Muscle layer of colon (tissue), 2 donors: Measurements from ENCODE around the gene IRGC.

Experiments used
- H3K27ac ChIP-seq: one replicate; pipeline ENCODE4 v1.7.0; 2013; ENCODE audit warnings: low read depth, mild to moderate bottlenecking, low read length, moderate library complexity
- H3K27me3 ChIP-seq, 2 donors: one replicate each; pipeline ENCODE4 v1.7.0; 2013; ENCODE audit warnings: low read length in 2 of 2, mild to moderate bottlenecking in 2 of 2; ENCODE audit not compliant: insufficient read depth in 2 of 2, control insufficient read depth in 1 of 2
- H3K36me3 ChIP-seq: one replicate; pipeline ENCODE4 v1.7.0; 2013; ENCODE audit warnings: mild to moderate bottlenecking, low read length; ENCODE audit not compliant: insufficient read depth
- H3K4me1 ChIP-seq: one replicate; pipeline ENCODE4 v1.7.0; 2013; ENCODE audit warnings: mild to moderate bottlenecking, low read length; ENCODE audit not compliant: insufficient read depth
- H3K4me3 ChIP-seq, 2 donors: one replicate each; pipeline ENCODE4 v1.7.0; 2013; ENCODE audit warnings: low read length in 2 of 2, low read depth in 1 of 2, mild to moderate bottlenecking in 1 of 2, moderate library complexity in 1 of 2
- H3K9ac ChIP-seq: one replicate; pipeline ENCODE4 v1.7.0; 2013; ENCODE audit warnings: low read length
- H3K9me3 ChIP-seq: one replicate; pipeline ENCODE4 v1.7.0; 2013; ENCODE audit warnings: mild to moderate bottlenecking, low read length
- donor health status: abdominal sarcoma.
- donor health status: Adenocarcinoma of cecum.

Gene IRGC

DNA sequence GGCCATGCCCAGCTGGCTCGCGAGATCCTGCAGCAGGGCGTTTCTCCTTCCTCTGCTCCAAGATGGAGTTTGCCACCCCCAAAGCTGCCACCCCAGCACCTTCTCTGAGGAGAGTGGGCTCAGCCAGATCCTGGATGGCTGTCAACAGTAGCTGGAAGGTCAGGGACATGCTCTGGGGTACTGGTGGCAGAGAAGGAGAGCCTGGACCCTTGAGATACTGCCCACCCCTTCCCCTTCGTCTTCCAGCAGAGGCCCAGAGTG is 11.6 kb downstream of the IRGC start:
- no peak overlapping the region for H3K27ac ChIP-seq
- H3K9me3 ChIP-seq, result no peaks in the 10 kb centered on the region
- H3K4me3 ChIP-seq, result no peak overlapping the region
- peaks cover 23% of the 10 kb centered on the region for H3K36me3 ChIP-seq
- H3K4me1 ChIP-seq, result no peaks in the 10 kb centered on the region
- H3K9ac ChIP-seq, result no peak overlapping the region
- H3K27me3 ChIP-seq, result no peaks in the 10 kb centered on the region

DNA sequence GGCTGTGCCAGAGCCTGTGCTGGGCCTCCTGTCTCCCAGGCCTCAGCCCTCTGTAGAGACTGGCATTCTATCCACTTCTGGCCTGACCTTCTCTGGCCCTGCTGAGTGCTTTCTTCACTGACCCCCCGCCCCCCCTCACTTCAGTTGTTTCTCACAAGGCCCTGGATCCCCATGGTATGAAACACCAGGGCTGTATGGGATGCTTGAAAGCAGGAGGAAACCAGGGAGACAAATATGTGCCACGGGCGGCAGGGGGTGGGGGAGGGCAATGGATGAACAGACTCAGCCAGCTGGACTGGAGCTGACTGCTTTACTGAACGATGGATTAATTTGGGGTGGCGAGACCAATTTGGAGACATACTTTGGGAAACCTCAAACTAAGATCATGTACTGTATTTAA is 14.0 kb downstream of the IRGC start:
- Histone ChIP-seq H3K9me3 (no peaks in the 10 kb centered on the region), H3K27me3 (no peaks in the 10 kb centered on the region), H3K9ac (no peak overlapping the region), H3K4me1 (no peaks in the 10 kb centered on the region), H3K4me3 (no peak overlapping the region), H3K27ac (no peak overlapping the region), H3K36me3 (peaks cover 40% of the 10 kb centered on the region)

DNA sequence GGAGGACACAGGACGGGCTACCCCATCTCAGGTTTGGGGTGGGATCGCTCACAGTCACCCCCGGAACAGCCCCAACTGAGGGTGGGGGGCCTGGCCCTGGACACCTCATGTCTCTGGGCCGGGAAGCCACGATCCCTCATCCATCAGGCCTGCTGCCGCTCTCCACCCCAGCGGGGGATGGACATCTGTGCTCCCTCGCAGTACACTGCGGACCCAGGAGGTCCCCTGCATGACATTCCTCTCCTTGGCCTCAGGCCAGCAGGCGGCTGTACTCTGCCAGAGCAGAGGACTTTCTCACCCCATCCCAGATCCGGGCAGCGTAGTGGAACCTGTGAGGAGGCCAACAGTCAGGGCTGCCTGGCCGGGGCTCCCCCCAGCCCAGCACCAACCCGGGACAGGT is 15.5 kb downstream of the IRGC start:
- peaks cover 47% of the 10 kb centered on the region for H3K36me3 ChIP-seq
- H3K27me3 ChIP-seq, result no peaks in the 10 kb centered on the region
- H3K4me3 ChIP-seq, result no peak overlapping the region

DNA sequence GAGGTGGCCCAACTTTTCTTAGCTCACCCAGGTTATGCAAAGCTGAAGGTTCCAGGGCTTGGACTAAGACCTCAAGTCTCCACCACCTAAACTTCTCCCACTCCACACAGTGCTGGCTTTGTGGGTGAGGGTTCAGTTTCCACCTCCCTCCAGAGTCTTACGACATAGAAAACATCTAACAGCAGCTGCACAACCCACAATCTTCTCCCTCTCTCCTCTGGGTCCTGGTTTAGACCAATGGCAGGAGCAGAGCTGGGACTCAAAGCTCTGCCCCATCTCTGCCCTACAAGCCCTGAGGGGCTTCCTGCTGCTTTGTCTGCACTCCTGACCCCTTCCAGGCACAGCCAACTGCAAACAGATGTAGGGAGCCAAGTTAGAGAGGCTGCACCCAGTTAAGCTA is 16.0 kb downstream of the IRGC start:
- no peak overlapping the region for H3K4me3 ChIP-seq
- H3K4me1 ChIP-seq, result no peaks in the 10 kb centered on the region
- no peak overlapping the region for H3K9ac ChIP-seq
- H3K27me3 ChIP-seq, result no peaks in the 10 kb centered on the region
- no peak overlapping the region for H3K27ac ChIP-seq
- H3K9me3 ChIP-seq, result no peaks in the 10 kb centered on the region
- peaks cover 52% of the 10 kb centered on the region for H3K36me3 ChIP-seq

More for the DNA sequence above, 15.5 kb downstream of the IRGC start:
- Histone ChIP-seq H3K4me1 (no peaks in the 10 kb centered on the region), H3K9me3 (no peaks in the 10 kb centered on the region), H3K27ac (no peak overlapping the region), H3K9ac (no peak overlapping the region)

DNA sequence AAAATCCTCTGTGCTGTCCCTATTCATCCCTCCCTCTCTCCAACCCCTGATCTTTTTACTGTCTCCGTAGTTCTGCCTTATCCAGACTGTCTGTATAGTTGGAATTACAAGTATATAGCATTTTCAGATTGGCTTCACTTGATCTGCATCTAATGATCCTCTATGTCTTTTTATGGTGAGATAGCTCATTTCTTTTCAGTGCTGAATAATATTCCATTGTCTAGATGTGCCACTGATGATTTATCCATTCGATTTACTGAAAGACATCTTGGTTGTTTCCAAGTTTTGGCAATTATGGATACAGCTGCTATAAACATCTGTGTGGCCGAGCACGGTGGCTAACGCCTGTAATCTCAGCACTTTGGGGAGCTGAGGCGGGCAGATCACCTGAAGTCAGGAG is 19.1 kb downstream of the IRGC start:
- Histone ChIP-seq H3K9ac (no peak overlapping the region), H3K4me1 (no peaks in the 10 kb centered on the region), H3K4me3 (no peak overlapping the region), H3K36me3 (peaks cover 72% of the 10 kb centered on the region), H3K27me3 (no peaks in the 10 kb centered on the region), H3K27ac (no peak overlapping the region), H3K9me3 (no peaks in the 10 kb centered on the region)

DNA sequence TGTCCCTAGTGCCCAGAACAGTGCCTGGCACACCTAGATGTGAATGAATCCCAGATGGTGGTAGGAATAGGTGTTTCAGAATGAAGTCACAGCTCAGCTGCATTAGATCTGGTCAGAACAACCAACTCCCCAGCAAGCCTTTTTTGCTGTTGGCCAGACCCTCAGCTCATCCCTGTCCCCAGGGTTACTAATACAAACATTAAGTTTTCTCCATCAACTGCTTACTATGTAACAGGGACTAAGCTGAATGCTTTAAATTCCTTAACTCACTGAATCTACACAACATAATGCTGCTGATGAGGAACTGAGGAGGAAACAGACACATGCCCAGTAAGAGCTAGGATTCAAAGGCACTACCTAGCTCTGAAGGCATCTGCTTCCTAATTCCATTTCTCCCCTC is 20.1 kb downstream of the IRGC start:
- Histone ChIP-seq H3K4me1 (no peaks in the 10 kb centered on the region), H3K36me3 (peaks cover 78% of the 10 kb centered on the region), H3K27ac (no peak overlapping the region), H3K4me3 (no peak overlapping the region), H3K9me3 (no peaks in the 10 kb centered on the region), H3K9ac (no peak overlapping the region), H3K27me3 (no peaks in the 10 kb centered on the region)

DNA sequence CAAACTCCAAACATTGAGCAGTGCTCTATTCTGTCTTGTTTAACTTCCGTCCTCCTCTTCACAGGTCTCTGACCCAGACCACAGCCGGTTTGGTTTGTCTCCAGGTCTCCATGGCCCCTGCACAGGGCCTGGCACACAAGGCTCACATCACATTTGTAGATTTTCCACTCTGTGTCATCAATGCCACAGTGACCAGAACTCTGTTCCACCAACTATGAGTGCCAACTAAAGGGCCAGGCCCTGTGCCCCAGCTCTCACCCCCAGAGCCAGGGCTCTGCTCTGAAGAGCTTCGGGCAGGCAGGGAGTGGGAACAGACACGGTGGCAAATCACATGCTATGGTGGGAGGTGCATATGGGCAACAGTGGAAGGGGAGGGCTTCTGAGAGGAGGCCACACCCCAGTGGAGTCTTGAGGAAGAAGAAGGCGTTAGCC is 22.9 kb downstream of the IRGC start:
- no peak overlapping the region for H3K9ac ChIP-seq
- H3K9me3 ChIP-seq, result no peaks in the 10 kb centered on the region
- no peak overlapping the region for H3K4me3 ChIP-seq
- no peaks in the 10 kb centered on the region for H3K4me1 ChIP-seq
- no peak overlapping the region for H3K27ac ChIP-seq
- no peaks in the 10 kb centered on the region for H3K27me3 ChIP-seq
- peaks cover 67% of the 10 kb centered on the region for H3K36me3 ChIP-seq

DNA sequence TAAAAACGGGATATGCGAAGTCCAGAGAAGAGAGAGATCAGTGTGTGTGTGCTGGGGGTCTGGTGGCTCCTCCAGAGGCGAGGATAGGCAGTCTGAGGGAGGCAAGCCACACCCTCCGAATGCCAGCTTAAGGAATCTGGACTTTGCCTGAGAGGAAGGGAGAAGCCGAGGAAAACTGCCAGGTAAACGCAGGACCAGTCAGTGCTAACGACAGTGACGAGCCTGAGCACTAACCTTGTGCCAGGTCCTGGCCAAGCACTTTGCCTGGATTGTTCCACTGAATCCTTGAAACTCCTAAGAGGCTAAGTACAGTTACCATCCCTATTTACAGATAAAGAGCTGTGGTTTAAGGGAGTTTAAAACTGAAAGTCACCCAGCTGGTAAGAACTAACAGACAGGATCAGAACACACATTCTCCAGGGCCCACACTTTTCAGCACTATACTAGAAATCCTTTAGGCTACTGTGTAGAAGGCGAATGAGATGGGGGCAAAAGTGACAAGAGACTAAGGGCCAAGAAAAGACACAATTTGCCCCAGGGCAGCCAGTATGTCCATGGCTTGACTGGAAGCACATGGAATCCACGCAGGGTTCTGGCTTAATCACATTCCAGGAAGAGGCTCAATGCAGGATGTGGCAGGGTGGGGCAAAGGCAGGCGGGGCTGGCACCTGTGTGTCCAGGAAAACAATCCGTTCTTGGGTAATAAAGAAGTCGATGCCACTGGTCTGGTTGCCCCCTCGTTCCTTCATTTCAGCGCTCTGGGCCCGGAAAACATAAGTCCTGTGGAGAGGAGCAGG is 23.8 kb downstream of the IRGC start:
- no peaks in the 10 kb centered on the region for H3K27me3 ChIP-seq
- H3K36me3 ChIP-seq, result peaks cover 71% of the 10 kb centered on the region
- no peak overlapping the region for H3K4me3 ChIP-seq
- no peak overlapping the region for H3K27ac ChIP-seq
- H3K4me1 ChIP-seq, result no peaks in the 10 kb centered on the region
- no peaks in the 10 kb centered on the region for H3K9me3 ChIP-seq
- H3K9ac ChIP-seq, result no peak overlapping the region

DNA sequence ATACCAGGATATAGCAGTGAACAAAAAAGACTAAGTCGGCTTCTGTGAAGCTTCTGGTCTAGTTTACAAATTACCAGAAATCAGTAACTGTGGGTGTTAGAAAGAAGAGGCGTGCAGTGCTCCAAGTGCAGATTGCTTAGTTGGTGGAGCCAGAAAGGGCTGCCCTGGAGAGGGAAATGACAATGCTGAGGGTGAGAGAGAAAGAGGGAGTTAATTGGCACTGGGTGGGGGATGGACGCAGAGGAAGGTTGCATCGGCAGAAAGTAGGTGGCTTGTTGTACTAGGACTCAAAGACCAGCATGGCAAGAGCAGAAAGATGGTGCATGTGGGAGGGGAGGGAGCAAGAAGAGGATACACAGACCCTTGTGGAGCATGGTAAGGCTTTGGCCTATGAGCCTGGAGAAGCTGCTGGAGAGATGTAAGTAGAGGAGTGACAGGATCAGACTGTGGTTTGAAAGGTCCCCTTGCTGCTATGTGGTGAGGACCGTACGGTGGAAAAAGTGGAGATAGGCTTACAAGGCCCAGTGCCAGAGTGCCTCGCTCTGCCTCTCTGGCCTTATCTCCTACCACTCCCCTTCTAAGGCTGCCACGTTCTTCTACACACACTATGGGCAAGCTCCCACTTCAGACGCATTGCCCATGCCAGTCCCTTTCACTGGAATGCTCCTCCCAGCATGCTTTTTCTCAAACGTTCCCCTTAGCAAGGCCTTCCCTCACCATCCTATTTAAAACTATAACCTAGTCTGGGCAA is 25.4 kb downstream of the IRGC start:
- H3K9ac ChIP-seq, result no peak overlapping the region
- H3K36me3 ChIP-seq, result peaks cover 75% of the 10 kb centered on the region
- H3K27ac ChIP-seq, result no peak overlapping the region
- H3K27me3 ChIP-seq, result no peaks in the 10 kb centered on the region
- no peak overlapping the region for H3K4me3 ChIP-seq
- H3K4me1 ChIP-seq, result no peaks in the 10 kb centered on the region
- no peaks in the 10 kb centered on the region for H3K9me3 ChIP-seq

DNA sequence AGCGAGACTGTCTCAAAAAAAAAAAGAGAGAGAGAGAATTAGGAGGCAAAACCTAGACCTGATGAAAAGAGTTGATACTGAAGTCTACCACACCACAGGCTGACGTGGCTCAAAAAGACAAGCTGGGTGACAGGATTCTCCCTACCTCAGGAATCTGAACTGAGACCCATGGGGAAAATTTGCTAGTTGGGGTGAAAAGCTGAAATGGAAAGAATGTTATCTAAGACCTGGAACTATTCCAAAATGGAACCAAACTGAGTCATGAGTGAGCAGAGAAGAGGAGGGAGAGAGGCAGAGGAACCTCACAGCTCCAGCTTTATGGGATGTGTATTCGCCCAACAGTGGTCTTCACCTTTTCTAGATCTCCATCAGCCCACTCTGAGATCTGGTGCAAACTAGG is 27.2 kb downstream of the IRGC start:
- Histone ChIP-seq H3K9ac (no peak overlapping the region), H3K36me3 (peaks cover 74% of the 10 kb centered on the region), H3K9me3 (no peaks in the 10 kb centered on the region), H3K27ac (no peak overlapping the region), H3K4me3 (no peak overlapping the region), H3K4me1 (no peaks in the 10 kb centered on the region), H3K27me3 (no peaks in the 10 kb centered on the region)

DNA sequence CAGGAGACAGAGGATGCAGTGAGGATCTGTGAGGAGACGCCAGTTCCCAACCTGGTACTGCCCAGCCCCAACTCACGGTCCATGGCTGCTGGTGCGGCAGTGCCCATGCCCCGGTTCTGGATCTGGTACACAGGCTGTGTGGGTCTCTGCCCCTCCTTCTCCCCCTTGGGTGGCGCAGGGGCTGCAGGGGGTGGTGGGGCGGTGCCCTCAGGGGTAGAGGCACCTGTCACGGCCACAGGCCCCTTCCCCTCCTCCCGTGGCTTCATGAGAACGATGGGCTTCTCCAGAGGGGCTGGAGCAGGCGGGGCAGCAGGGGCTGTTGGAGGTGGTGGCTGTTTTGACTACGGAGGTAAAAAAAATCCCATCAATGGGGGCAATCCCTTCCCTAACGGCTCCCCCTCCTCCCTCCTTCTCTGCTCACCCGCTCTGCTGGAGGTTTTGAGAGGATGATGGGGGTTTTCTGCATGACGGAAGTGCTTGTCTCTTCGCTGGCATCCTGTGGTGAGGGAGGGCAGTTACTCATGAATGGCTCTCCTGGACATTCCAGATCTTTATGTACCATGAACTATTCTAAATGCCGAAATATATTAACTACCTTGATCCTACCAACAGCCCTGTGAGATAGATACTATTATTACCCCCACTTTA is 31.8 kb downstream of the IRGC start:
- H3K27me3 ChIP-seq, result no peaks in the 10 kb centered on the region
- H3K36me3 ChIP-seq, result peaks cover 65% of the 10 kb centered on the region
- H3K9me3 ChIP-seq, result no peaks in the 10 kb centered on the region
- H3K4me3 ChIP-seq, result no peak overlapping the region
- no peak overlapping the region for H3K27ac ChIP-seq
- H3K4me1 ChIP-seq, result peaks cover 14% of the 10 kb centered on the region
- no peak overlapping the region for H3K9ac ChIP-seq
